ENCODE results near the gene UTP14C.

DNA sequence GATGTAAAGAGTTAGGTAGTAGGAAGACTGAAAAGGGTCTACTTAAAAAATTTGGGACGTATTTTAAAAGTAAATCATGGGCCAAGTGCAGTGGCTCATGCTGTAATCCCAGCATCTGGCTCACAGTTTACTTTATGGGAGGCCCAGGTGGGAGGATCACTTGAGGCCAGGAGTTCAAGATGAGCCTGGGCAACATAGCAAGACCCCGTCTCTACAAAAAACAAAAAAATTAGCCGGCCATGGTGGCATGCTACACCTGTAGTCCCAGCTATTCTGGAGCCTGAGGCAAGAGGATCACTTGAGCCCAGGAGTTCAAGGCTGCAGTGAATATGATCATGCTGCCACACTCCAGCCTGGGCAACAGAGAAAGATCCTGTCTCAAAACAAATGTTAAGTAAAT, 23.0 kb downstream of the UTP14C start:
- no peak for TF ChIP-seq CTCF (IDR thresholded peaks at IDR 0.05)
- no peak for TF ChIP-seq POLR2A (IDR thresholded peaks at IDR 0.05)
- TF ChIP-seq POLR2AphosphoS5 (IDR thresholded peaks at IDR 0.05; ENCODE audit: insufficient read depth in 1 of 2, low read depth in 1 of 2): no peak

Data from vagina (tissue), 2 donors.